GM21360 (cell line): ENCODE measurements around the gene BBS5.
"Not testable (repeated sequence)": the region's sequence is repeated elsewhere in the genome, so short reads cannot be mapped to it uniquely, and the experiment has no call there.

Experiments
- ATAC-seq: cut with Tn5 transposase; IDR thresholded peaks from one replicate; pipeline ENCODE4 v1.9.1; 2021; ENCODE audit warnings: mild to moderate bottlenecking, moderate library complexity; ENCODE audit not compliant: unreplicated experiment

Gene BBS5

GRCh38 chr2:169539460-169539859 is 60.2 kb downstream of the BBS5 start:
- ATAC-seq, result not testable (repeated sequence)

GRCh38 chr2:169540146-169540545 is 60.9 kb downstream of the BBS5 start:
- ATAC-seq, result no peak

- ATAC-seq, result no peak
These were observed 63.1 kb downstream of the BBS5 start for GRCh38 chr2:169542433-169542832.

GRCh38 chr2:169546756-169547155 is 67.5 kb downstream of the BBS5 start:
- ATAC-seq, result no peak
